Karpas-422 (cell line): ENCODE measurements around the gene PRKAG2. TPM values are rescaled to one million over a fixed set of nuclear protein-coding genes. Genes with fewer than 3 reads are reported as not detected.

ENCODE experiments used
- DNase-seq: peaks from one replicate; pipeline ENCODE4 v3.0.0-alpha.2; 2015
- H2AFZ ChIP-seq: fragments of 200-600 bp; sonication (generic); 2 replicates; pipeline ENCODE4 v1.6.1; 2014; ENCODE audit warnings: antibody characterized with exemption, low read length, mixed read lengths
- H3K27ac ChIP-seq: fragments of 200-600 bp; sonication (generic); 2 replicates; pipeline ENCODE4 v1.5.1; 2014; ENCODE audit warnings: mild to moderate bottlenecking, low read length, moderate library complexity
- H3K27me3 ChIP-seq: fragments of 200-600 bp; sonication (generic); 2 replicates; pipeline ENCODE4 v1.6.1; 2014; ENCODE audit warnings: low read length, mixed read lengths
- H3K36me3 ChIP-seq: fragments of 200-600 bp; sonication (generic); 2 replicates; pipeline ENCODE4 v1.6.1; 2014; ENCODE audit warnings: low read length, mixed read lengths; ENCODE audit not compliant: insufficient read depth
- H3K4me1 ChIP-seq: fragments of 200-600 bp; sonication (generic); 2 replicates; pipeline ENCODE4 v1.6.1; 2014; ENCODE audit warnings: mild to moderate bottlenecking, low read length, mixed read lengths
- H3K4me2 ChIP-seq: fragments of 200-600 bp; sonication (generic); 2 replicates; pipeline ENCODE4 v1.6.1; 2014; ENCODE audit warnings: low read length, low read depth, mild to moderate bottlenecking; ENCODE audit not compliant: poor library complexity, severe bottlenecking
- H3K4me3 ChIP-seq: fragments of 200-600 bp; sonication (generic); 2 replicates; pipeline ENCODE4 v1.5.1; 2014; ENCODE audit warnings: mild to moderate bottlenecking, antibody characterized with exemption, low read length, mixed read lengths
- H3K79me2 ChIP-seq: fragments of 200-600 bp; sonication (generic); 2 replicates; pipeline ENCODE4 v1.6.1; 2014; ENCODE audit warnings: mild to moderate bottlenecking, low read length, mixed read lengths
- H3K9ac ChIP-seq: fragments of 200-600 bp; sonication (generic); 2 replicates; pipeline ENCODE4 v1.6.0; 2014; ENCODE audit warnings: low read length
- H3K9me2 ChIP-seq: fragments of 200-600 bp; sonication (generic), shearing (Covaris generic); replicated peaks from 2 replicates; pipeline ENCODE4 v1.6.0; 2014; ENCODE audit warnings: mild to moderate bottlenecking, low read length, moderate library complexity; ENCODE audit not compliant: insufficient read depth
- H3K9me3 ChIP-seq: fragments of 300-700, 200-600 bp; sonication (generic); 2 replicates; pipeline ENCODE4 v1.6.1; 2014; ENCODE audit warnings: low read length, mixed read lengths
- H4K20me1 ChIP-seq: fragments of 200-600 bp; sonication (generic); 2 replicates; pipeline ENCODE4 v1.6.1; 2014; ENCODE audit warnings: mild to moderate bottlenecking, antibody characterized with exemption, low read length, low read depth; ENCODE audit not compliant: insufficient read depth
- total RNA-seq: library from RNA; depleted of rRNA; stranded (reverse); fragments of >200 nt; shearing (Covaris generic); gene quantifications from 2 replicates; pipeline ENCODE4 v1.2.3, GENCODE V29; 2014; ENCODE audit warnings: low replicate concordance

Gene PRKAG2
- total RNA-seq, 1 experiment from 2014 or later: 6.3 TPM

- Histone ChIP-seq H3K4me3 (no peak overlapping the region), H3K9ac (no peak overlapping the region), H3K27me3 (no peaks in the 10 kb centered on the region), H3K36me3 (no peaks in the 10 kb centered on the region), H3K9me2 (no peaks in the 10 kb centered on the region), H3K4me2 (no peak overlapping the region), H2AFZ (no peak overlapping the region), H3K4me1 (no peaks in the 10 kb centered on the region), H3K79me2 (no peaks in the 10 kb centered on the region), H3K9me3 (no peaks in the 10 kb centered on the region), H3K27ac (no peak overlapping the region), H4K20me1 (no peaks in the 10 kb centered on the region)
- no peak for DNase-seq
Measured at GRCh38 chr7:151904270-151904669, 27.4 kb upstream of the PRKAG2 start.

GRCh38 chr7:151903249-151904032, 26.5 kb upstream of the PRKAG2 start:
- H3K27me3 ChIP-seq: no peaks in the 10 kb centered on the region
- no peak overlapping the region for H3K27ac ChIP-seq
- H3K4me2 ChIP-seq: no peak overlapping the region
- H3K9me2 ChIP-seq: no peaks in the 10 kb centered on the region
- H4K20me1 ChIP-seq: no peaks in the 10 kb centered on the region
- no peaks in the 10 kb centered on the region for H3K79me2 ChIP-seq
- no peak overlapping the region for H3K4me3 ChIP-seq
- no peak overlapping the region for H3K9ac ChIP-seq
- H3K36me3 ChIP-seq: no peaks in the 10 kb centered on the region
- H2AFZ ChIP-seq: no peak overlapping the region
- H3K9me3 ChIP-seq: no peaks in the 10 kb centered on the region
- H3K4me1 ChIP-seq: no peaks in the 10 kb centered on the region
- no peak for DNase-seq

GRCh38 chr7:151902311-151902710, 25.4 kb upstream of the PRKAG2 start:
- no peaks in the 10 kb centered on the region for H3K36me3 ChIP-seq
- no peaks in the 10 kb centered on the region for H3K9me2 ChIP-seq
- no peak overlapping the region for H3K27ac ChIP-seq
- no peak overlapping the region for H3K9ac ChIP-seq
- H3K4me3 ChIP-seq: no peak overlapping the region
- H3K4me1 ChIP-seq: no peaks in the 10 kb centered on the region
- H3K9me3 ChIP-seq: no peaks in the 10 kb centered on the region
- no peak overlapping the region for H3K4me2 ChIP-seq
- no peak overlapping the region for H2AFZ ChIP-seq
- DNase-seq: no peak
- H3K27me3 ChIP-seq: no peaks in the 10 kb centered on the region
- H4K20me1 ChIP-seq: no peaks in the 10 kb centered on the region
- H3K79me2 ChIP-seq: no peaks in the 10 kb centered on the region

GRCh38 chr7:151901828-151902227, 24.9 kb upstream of the PRKAG2 start:
- H3K79me2 ChIP-seq: no peaks in the 10 kb centered on the region
- no peak overlapping the region for H3K4me3 ChIP-seq
- H3K27me3 ChIP-seq: no peaks in the 10 kb centered on the region
- no peak overlapping the region for H3K9ac ChIP-seq
- no peaks in the 10 kb centered on the region for H4K20me1 ChIP-seq
- no peak overlapping the region for H3K4me2 ChIP-seq
- H3K9me3 ChIP-seq: no peaks in the 10 kb centered on the region
- DNase-seq: no peak
- no peak overlapping the region for H2AFZ ChIP-seq
- H3K27ac ChIP-seq: no peak overlapping the region
- H3K36me3 ChIP-seq: no peaks in the 10 kb centered on the region
- no peaks in the 10 kb centered on the region for H3K9me2 ChIP-seq
- no peaks in the 10 kb centered on the region for H3K4me1 ChIP-seq

GRCh38 chr7:151900986-151901621, 24.2 kb upstream of the PRKAG2 start:
- H3K27me3 ChIP-seq: no peaks in the 10 kb centered on the region
- H2AFZ ChIP-seq: no peak overlapping the region
- no peaks in the 10 kb centered on the region for H3K36me3 ChIP-seq
- H3K4me1 ChIP-seq: peaks cover 7% of the 10 kb centered on the region
- H3K27ac ChIP-seq: no peak overlapping the region
- no peaks in the 10 kb centered on the region for H4K20me1 ChIP-seq
- H3K9me2 ChIP-seq: no peaks in the 10 kb centered on the region
- DNase-seq: no peak
- H3K9ac ChIP-seq: no peak overlapping the region
- no peaks in the 10 kb centered on the region for H3K9me3 ChIP-seq
- no peaks in the 10 kb centered on the region for H3K79me2 ChIP-seq
- no peak overlapping the region for H3K4me2 ChIP-seq
- H3K4me3 ChIP-seq: no peak overlapping the region

GRCh38 chr7:151900591-151900985, 23.7 kb upstream of the PRKAG2 start:
- Histone ChIP-seq H3K9me2 (no peaks in the 10 kb centered on the region), H3K4me3 (no peak overlapping the region), H3K79me2 (no peaks in the 10 kb centered on the region), H3K9me3 (no peaks in the 10 kb centered on the region), H3K4me1 (peaks cover 12% of the 10 kb centered on the region), H3K36me3 (no peaks in the 10 kb centered on the region), H2AFZ (no peak overlapping the region), H3K27me3 (no peaks in the 10 kb centered on the region), H3K9ac (no peak overlapping the region), H4K20me1 (no peaks in the 10 kb centered on the region), H3K4me2 (no peak overlapping the region), H3K27ac (no peak overlapping the region)
- DNase-seq: no peak

GRCh38 chr7:151899513-151900360, 22.8 kb upstream of the PRKAG2 start:
- H3K4me1 ChIP-seq: peaks cover 16% of the 10 kb centered on the region
- no peak overlapping the region for H3K9ac ChIP-seq
- H3K36me3 ChIP-seq: no peaks in the 10 kb centered on the region

More at GRCh38 chr7:151899513-151900360, 22.8 kb upstream of the PRKAG2 start:
- Histone ChIP-seq H4K20me1 (no peaks in the 10 kb centered on the region), H3K79me2 (no peaks in the 10 kb centered on the region), H2AFZ (no peak overlapping the region), H3K9me3 (no peaks in the 10 kb centered on the region), H3K27me3 (no peaks in the 10 kb centered on the region), H3K27ac (no peak overlapping the region), H3K9me2 (no peaks in the 10 kb centered on the region), H3K4me3 (no peak overlapping the region), H3K4me2 (no peak overlapping the region)
- DNase-seq: no peak
